GM18861 (cell line): Measurements from ENCODE around the gene DNAJA1.
"Not testable (repeated sequence)": the region's sequence is repeated elsewhere in the genome, so short reads cannot be mapped to it uniquely, and the experiment has no call there.

Experiments
- ATAC-seq: cut with Tn5 transposase; IDR thresholded peaks from one replicate; pipeline ENCODE4 v1.9.1; 2021; ENCODE audit not compliant: unreplicated experiment

The DNAJA1 gene

DNA sequence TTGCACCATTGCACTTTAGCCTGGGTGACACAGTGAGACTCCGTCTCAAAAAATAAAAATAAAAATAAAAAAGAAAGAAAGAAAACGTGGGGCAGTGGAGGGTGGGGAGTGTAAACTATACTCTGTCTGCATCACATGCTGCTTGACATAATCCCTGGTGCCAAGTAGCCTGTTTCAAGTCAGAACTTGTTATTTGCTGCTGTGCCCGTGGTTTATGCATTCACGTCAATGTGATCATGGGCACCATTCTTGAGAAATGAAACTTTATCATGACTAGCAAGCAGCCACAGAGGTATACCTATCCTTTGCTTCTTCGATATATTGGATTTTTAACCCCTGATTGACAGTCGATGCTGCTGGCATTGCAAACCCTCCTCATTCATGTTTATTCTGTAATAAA is 55.5 kb downstream of the DNAJA1 start:
- no peak for ATAC-seq

DNA sequence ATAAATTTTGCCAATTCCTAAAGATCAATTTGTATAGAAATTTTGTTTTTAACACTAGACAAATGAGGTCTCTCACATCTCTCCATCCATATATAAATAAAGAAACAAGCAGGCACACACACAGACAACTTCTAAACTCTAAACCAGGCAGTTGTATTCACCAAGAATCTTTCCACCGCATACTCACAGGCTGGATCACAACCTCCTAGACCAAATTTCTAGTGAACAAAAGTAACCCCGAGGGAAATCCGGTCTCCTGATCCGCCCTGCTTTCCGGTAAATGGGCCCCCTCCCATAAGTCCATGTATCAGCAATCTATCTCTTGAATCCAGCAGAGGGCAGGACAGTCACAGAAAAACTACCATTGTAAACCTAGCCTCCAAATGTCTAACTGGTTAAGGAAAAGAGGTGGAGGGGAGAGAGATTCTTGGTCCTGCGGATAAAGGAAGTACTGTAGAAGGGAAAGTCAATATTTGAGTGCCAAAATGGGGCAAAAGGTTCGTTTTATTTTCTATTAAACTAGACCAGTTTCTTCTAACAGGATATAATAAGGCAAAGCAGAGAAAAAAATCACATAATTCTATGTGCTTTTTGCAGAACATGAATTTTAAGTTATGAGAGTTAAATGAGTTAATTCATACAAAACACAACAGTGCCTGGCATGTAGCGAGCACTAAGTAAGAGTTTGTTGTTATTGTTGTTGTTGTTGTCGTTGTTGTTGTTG is 56.2 kb downstream of the DNAJA1 start:
- peak; percentile 45 for ATAC-seq

DNA sequence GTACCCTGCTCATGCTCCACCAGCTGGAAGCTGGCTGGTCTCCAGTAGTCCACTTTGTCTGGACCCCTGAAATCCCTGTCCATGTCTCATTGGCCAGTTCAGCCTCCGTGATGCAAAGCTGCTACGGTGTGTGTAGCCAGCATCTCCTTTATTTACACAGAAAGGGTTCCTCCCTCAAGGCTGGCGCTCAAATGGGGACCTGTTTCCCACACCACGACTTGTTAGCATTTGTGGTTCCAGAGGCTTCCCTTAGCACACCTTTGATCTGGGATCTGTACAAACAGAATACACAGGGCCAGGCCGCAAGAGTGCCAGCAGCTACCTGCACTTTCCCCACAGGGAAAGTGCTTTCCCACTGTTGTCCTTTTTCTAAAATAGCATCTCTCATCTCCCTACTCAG is 57.1 kb downstream of the DNAJA1 start:
- no peak for ATAC-seq

DNA sequence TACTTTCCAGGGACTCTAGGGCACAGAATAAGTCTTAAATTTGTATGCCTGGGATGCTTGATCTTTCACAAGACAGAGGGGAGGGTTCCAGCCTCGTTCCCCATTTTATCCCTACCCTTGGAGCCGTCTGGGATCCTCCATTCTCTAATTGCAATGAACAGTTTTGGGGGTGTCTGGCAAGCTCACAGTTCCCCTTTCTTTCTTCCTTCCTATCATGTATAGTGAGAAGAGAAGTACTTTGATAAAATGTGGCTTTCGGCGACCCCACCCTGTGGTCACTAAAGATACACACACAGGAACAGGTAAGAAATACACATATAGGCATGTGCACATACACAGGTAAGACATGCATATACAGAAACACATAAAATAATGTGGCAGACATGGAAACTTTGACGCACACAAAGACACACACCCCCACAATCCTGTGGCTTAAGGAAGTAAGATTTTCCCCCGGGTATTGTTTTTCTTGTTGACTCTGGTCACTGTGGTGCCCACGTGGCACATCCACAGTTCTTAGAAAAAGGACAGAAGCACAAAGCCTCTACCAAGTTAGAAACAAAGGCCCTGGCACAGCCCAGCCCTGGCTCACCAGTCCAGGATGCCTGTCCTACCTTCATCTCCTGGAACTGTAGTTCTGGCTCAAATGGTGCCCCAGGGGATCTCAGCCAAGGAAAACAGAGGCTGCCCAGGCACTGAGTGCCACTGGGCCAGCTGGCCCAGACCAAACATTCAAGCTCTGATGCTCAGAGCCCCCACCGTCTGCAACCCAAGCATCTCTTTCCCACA is 57.7 kb downstream of the DNAJA1 start:
- ATAC-seq = no peak

DNA sequence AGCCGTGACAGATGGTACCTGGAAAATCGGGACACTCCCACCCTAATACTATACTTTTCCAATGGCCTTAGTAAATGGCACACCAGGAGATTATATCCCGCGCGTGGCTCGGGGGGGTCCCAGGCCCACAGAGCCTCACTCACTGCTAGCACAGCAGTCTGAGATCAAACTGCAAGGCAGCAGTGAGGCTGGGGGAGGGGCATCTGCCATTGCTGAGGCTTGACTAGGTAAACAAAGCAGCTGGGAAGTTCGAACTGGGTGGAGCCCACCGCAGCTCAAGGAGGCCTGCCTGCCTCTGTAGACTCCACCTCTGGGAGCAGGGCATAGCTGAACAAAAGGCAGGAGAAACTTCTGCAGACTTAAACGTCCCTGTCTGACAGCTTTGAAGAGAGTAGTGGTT is 60.6 kb downstream of the DNAJA1 start:
- not testable (repeated sequence) for ATAC-seq
